GM19397 (cell line): ENCODE measurements around the gene GARIN5B.
A peak's percentile ranks its signal among the peaks of the same experiment; 100 is the strongest.
"Not testable (repeated sequence)": the region's sequence is repeated elsewhere in the genome, so short reads cannot be mapped to it uniquely, and the experiment has no call there.

Source experiments
- ATAC-seq: cut with Tn5 transposase; IDR thresholded peaks from one replicate; pipeline ENCODE4 v1.9.1; 2021; ENCODE audit warnings: mild to moderate bottlenecking, moderate library complexity; ENCODE audit not compliant: unreplicated experiment

Gene GARIN5B

GRCh38 chr19:55352040-55352439, 11.0 kb downstream of the GARIN5B start:
- no peak for ATAC-seq

- no peak for ATAC-seq
Observed at GRCh38 chr19:55350620-55351315, 12.3 kb downstream of the GARIN5B start.

- ATAC-seq, result no peak
Observed at GRCh38 chr19:55348317-55349034, 14.6 kb downstream of the GARIN5B start.

- ATAC-seq, result no peak
Observed at GRCh38 chr19:55347442-55348009, 15.5 kb downstream of the GARIN5B start.

GRCh38 chr19:55346725-55347441, 16.2 kb downstream of the GARIN5B start:
- ATAC-seq, result no peak

GRCh38 chr19:55345818-55346724, 17.0 kb downstream of the GARIN5B start:
- no peak for ATAC-seq

- ATAC-seq, result no peak
Observed at GRCh38 chr19:55345101-55345817, 17.8 kb downstream of the GARIN5B start.

GRCh38 chr19:55344444-55344843, 18.6 kb downstream of the GARIN5B start:
- ATAC-seq, result no peak

- ATAC-seq, result no peak
Observed at GRCh38 chr19:55341595-55342531, 21.2 kb downstream of the GARIN5B start.

GRCh38 chr19:55341171-55341588, 21.9 kb downstream of the GARIN5B start:
- ATAC-seq, result no peak

GRCh38 chr19:55340784-55341147, 22.3 kb downstream of the GARIN5B start:
- no peak for ATAC-seq

GRCh38 chr19:55339889-55340783, 22.9 kb downstream of the GARIN5B start:
- ATAC-seq, result no peak

- ATAC-seq, result peak; percentile 84
Observed at GRCh38 chr19:55339105-55339888, 23.8 kb downstream of the GARIN5B start, which contains the start of gene KMT5C. Gene KMT5C, plus strand, starts transcription at chr19:55339876. Its CDS starts 2,061 bp downstream, at chr19:55341937.

- ATAC-seq, result no peak
Observed at GRCh38 chr19:55336101-55336500, 27.0 kb downstream of the GARIN5B start.

GRCh38 chr19:55333870-55334269, 29.2 kb downstream of the GARIN5B start:
- no peak for ATAC-seq

- ATAC-seq, result not testable (repeated sequence)
Observed at GRCh38 chr19:55329791-55330190, 33.3 kb downstream of the GARIN5B start.
